Measurements from ENCODE around the gene NDUFAF2. TPM values are rescaled to one million over a fixed set of nuclear protein-coding genes. Genes with fewer than 3 reads are reported as not detected.

The NDUFAF2 gene
- total RNA-seq, 1 experiment from 2014 or later, result 44.5 TPM

- H3K4me1 Mint-ChIP-seq (ENCODE audit: low read depth, unreplicated experiment), result no peaks in the 10 kb centered on the region
- CTCF ChIA-PET, result no interaction called here
- no peaks in the 10 kb centered on the region for H3K27me3 Mint-ChIP-seq (ENCODE audit: unreplicated experiment)
- BruUV-seq (replicated peaks), result no TSS peak
- H3K4me3 Mint-ChIP-seq (ENCODE audit: low read depth, unreplicated experiment), result no peak overlapping the region
- TF ChIP-seq, protein P1, sequence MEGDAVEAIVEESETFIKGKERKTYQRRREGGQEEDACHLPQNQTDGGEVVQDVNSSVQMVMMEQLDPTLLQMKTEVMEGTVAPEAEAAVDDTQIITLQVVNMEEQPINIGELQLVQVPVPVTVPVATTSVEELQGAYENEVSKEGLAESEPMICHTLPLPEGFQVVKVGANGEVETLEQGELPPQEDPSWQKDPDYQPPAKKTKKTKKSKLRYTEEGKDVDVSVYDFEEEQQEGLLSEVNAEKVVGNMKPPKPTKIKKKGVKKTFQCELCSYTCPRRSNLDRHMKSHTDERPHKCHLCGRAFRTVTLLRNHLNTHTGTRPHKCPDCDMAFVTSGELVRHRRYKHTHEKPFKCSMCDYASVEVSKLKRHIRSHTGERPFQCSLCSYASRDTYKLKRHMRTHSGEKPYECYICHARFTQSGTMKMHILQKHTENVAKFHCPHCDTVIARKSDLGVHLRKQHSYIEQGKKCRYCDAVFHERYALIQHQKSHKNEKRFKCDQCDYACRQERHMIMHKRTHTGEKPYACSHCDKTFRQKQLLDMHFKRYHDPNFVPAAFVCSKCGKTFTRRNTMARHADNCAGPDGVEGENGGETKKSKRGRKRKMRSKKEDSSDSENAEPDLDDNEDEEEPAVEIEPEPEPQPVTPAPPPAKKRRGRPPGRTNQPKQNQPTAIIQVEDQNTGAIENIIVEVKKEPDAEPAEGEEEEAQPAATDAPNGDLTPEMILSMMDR (IDR thresholded peaks at IDR 0.05; ENCODE audit: unreplicated experiment), result no peak
- H3K36me3 Mint-ChIP-seq (ENCODE audit: insufficient read depth, unreplicated experiment), result no peaks in the 10 kb centered on the region
- peaks cover 2% of the 10 kb centered on the region for H3K9me3 Mint-ChIP-seq (ENCODE audit: low read depth, unreplicated experiment)
- DNase-seq, result no peak
- no peak overlapping the region for H3K27ac Mint-ChIP-seq (ENCODE audit: unreplicated experiment)
- intact Hi-C loops (cut with micrococcal nuclease; ENCODE audit: unreplicated experiment), result no loop called here
Measured at GRCh38 chr5:61100437-61100836, 155.4 kb downstream of the NDUFAF2 start.

GRCh38 chr5:61114441-61114840, 169.4 kb downstream of the NDUFAF2 start:
- Mint-ChIP-seq H3K4me3 (ENCODE audit: low read depth, unreplicated experiment) (no peak overlapping the region), H3K4me1 (ENCODE audit: low read depth, unreplicated experiment) (no peaks in the 10 kb centered on the region), H3K27ac (ENCODE audit: unreplicated experiment) (no peak overlapping the region), H3K27me3 (ENCODE audit: unreplicated experiment) (no peaks in the 10 kb centered on the region), H3K9me3 (ENCODE audit: low read depth, unreplicated experiment) (peaks cover 7% of the 10 kb centered on the region), H3K36me3 (ENCODE audit: insufficient read depth, unreplicated experiment) (no peaks in the 10 kb centered on the region)
- TF ChIP-seq, protein P1 (IDR thresholded peaks at IDR 0.05; ENCODE audit: unreplicated experiment), result no peak
- BruUV-seq (replicated peaks), result no TSS peak
- CTCF ChIA-PET, result no interaction called here
- intact Hi-C loops (cut with micrococcal nuclease; ENCODE audit: unreplicated experiment), result no loop called here
- no peak for DNase-seq

DNA sequence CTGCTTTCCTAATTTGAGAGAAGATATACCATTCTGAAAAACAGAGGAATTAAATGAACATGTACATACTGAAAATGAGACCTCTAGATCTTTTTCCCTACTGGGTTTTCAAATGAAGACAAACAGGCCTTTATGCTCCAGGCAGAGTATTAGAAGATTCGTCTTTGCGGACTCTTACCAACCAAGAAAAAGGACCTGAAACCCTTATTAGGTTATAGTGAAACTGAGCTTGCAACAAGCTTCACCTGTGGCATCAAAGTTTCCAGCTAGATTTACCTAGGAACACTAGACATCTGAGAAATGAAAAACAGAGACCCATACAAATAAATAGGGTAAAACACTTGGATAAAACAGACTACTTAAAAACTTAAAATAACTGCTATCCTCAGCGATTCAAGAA, 171.0 kb downstream of the NDUFAF2 start:
- Mint-ChIP-seq H3K4me1 (ENCODE audit: low read depth, unreplicated experiment) (no peaks in the 10 kb centered on the region), H3K27ac (ENCODE audit: unreplicated experiment) (no peak overlapping the region), H3K9me3 (ENCODE audit: low read depth, unreplicated experiment) (peaks cover 7% of the 10 kb centered on the region), H3K27me3 (ENCODE audit: unreplicated experiment) (no peaks in the 10 kb centered on the region), H3K4me3 (ENCODE audit: low read depth, unreplicated experiment) (no peak overlapping the region), H3K36me3 (ENCODE audit: insufficient read depth, unreplicated experiment) (no peaks in the 10 kb centered on the region)
- intact Hi-C loops (cut with micrococcal nuclease; ENCODE audit: unreplicated experiment), result no loop called here
- no TSS peak for BruUV-seq (replicated peaks)
- DNase-seq, result no peak
- CTCF ChIA-PET, result no interaction called here
- TF ChIP-seq, protein P1 (IDR thresholded peaks at IDR 0.05; ENCODE audit: unreplicated experiment), result no peak

- CTCF ChIA-PET, result no interaction called here
- BruUV-seq (replicated peaks), result no TSS peak
- no peaks in the 10 kb centered on the region for H3K4me1 Mint-ChIP-seq (ENCODE audit: low read depth, unreplicated experiment)
Measured at GRCh38 chr5:61119066-61119465, 174.1 kb downstream of the NDUFAF2 start.

More at GRCh38 chr5:61119066-61119465, 174.1 kb downstream of the NDUFAF2 start:
- intact Hi-C loops (cut with micrococcal nuclease; ENCODE audit: unreplicated experiment), result no loop called here
- Mint-ChIP-seq H3K36me3 (ENCODE audit: insufficient read depth, unreplicated experiment) (no peaks in the 10 kb centered on the region), H3K27me3 (ENCODE audit: unreplicated experiment) (no peaks in the 10 kb centered on the region), H3K27ac (ENCODE audit: unreplicated experiment) (no peak overlapping the region), H3K9me3 (ENCODE audit: low read depth, unreplicated experiment) (no peaks in the 10 kb centered on the region), H3K4me3 (ENCODE audit: low read depth, unreplicated experiment) (no peak overlapping the region)
- TF ChIP-seq, protein P1 (IDR thresholded peaks at IDR 0.05; ENCODE audit: unreplicated experiment), result no peak
- DNase-seq, result no peak

Data from Calu3 (cell line).